Peyer's patch (tissue), 4 donors: ENCODE measurements around the gene TUBGCP2.

ENCODE experiments used
- POLR2A ChIP-seq, 2 donors: fragments of 450-650 bp; IDR thresholded peaks; one replicate each; pipeline ENCODE4 v1.5.1; 2017; ENCODE audit warnings: antibody characterized with exemption in 2 of 2, mild to moderate bottlenecking in 2 of 2, moderate library complexity in 2 of 2
- TF ChIP-seq, protein P1 (sequence below), 6 experiments: fragments of 450-650 bp in 4 of 6; fragments of 200-600 bp in 2 of 6; sonication (generic) in 1 of 6; IDR thresholded peaks; one replicate each; pipeline ENCODE4 v1.5.1; 2017 to 2019; ENCODE audit warnings: antibody characterized with exemption in 6 of 6, mild to moderate bottlenecking in 3 of 6, moderate library complexity in 1 of 6

DNA sequence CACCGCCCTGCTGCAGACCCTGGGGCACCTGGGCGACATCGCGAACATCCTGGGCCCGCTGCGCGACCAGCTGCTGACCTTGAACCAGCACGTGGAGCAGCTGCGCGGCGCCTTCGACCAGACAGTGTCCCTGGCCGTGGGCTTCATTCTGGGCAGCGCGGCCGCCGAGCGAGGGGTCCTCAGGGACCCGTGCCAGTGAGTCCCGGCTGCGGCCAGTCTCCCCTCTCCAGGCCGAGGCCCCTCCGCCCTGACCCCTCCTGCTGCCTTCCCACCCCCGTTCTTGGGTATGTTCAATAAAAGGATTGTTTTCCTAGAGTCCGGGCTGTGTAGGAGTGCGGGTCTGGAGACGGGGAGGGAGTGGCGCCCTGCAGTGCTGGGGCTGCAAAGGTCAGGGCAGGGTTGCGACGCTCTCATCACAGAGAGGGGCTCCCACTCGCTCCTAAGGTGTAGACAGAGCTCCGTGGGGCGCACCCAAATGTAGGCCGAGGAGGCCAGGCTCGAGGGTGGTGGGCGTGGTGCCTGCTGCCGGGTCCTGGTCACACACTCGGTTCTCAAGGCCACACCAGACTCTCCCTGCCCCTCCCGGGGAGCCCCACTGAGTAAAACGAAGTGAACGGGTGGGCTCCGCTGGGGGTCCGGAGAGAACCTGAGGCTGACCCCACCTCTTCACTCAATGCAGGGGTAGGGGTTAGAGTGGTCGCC lies 77.3 kb downstream of the TUBGCP2 start:
- TF ChIP-seq POLR2A (IDR thresholded peaks at IDR 0.05): no peak
- TF ChIP-seq, protein P1, sequence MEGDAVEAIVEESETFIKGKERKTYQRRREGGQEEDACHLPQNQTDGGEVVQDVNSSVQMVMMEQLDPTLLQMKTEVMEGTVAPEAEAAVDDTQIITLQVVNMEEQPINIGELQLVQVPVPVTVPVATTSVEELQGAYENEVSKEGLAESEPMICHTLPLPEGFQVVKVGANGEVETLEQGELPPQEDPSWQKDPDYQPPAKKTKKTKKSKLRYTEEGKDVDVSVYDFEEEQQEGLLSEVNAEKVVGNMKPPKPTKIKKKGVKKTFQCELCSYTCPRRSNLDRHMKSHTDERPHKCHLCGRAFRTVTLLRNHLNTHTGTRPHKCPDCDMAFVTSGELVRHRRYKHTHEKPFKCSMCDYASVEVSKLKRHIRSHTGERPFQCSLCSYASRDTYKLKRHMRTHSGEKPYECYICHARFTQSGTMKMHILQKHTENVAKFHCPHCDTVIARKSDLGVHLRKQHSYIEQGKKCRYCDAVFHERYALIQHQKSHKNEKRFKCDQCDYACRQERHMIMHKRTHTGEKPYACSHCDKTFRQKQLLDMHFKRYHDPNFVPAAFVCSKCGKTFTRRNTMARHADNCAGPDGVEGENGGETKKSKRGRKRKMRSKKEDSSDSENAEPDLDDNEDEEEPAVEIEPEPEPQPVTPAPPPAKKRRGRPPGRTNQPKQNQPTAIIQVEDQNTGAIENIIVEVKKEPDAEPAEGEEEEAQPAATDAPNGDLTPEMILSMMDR (IDR thresholded peaks at IDR 0.05): no peak
